Forelimb muscle (tissue), 1 donor: ENCODE measurements around the gene GPR107. TPM values are rescaled to one million over a fixed set of nuclear protein-coding genes. Genes with fewer than 3 reads are reported as not detected.

Experiments
- DNase-seq: peaks from one replicate; pipeline ENCODE4 v3.0.0-alpha.2; 2013; ENCODE audit warnings: low read depth
- polyA plus RNA-seq: library from polyadenylated mRNA; unstranded; fragments of 120-200 nt; gene quantifications from one replicate; pipeline ENCODE4 v1.2.1, GENCODE V29; 2013; ENCODE audit not compliant: insufficient read length

The GPR107 gene
- polyA plus RNA-seq, 1 donor, result 33.4 TPM

DNA sequence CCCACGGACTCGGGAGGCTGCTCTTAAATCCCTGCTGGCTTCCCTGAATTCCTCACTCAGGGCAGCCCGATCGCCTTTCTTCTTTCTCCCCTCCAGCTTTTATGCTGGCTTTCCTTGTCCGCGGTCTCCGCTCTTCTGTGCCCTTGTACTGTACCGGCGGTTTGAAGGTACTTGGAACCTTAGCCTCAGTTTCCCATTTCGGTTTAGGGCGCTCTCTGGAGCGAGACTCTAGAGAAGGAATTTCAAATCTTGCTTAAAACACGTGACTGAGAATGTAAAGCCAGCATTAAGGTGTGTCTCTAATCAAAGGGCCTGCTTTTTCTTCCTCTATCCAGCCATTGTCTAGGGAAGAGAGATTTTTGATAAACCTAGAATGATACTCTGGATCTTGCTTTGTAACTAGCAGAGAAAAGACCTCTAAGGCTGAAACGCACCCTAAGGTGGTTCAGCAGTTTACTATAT, 650 bp downstream of the GPR107 start:
- no peak for DNase-seq

DNA sequence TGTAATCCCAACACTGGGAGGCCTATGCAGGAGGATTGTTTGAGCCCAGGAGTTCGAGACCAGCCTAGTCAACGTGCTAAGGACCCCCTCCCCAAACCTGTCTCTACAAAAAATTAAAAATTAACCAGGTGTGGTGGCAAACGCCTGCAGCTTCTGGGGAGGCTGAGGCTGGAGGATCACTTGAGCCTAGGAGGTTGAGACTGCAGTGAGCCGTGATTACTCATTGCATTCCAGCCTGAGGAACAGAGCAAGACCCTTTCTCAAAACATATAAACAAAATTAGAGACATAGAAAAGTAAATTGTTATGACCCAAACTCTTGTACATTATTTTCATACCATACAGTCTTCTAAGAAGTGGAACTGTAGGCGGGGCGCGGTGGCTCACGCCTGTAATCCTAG, 1.1 kb downstream of the GPR107 start:
- DNase-seq, result no peak

DNA sequence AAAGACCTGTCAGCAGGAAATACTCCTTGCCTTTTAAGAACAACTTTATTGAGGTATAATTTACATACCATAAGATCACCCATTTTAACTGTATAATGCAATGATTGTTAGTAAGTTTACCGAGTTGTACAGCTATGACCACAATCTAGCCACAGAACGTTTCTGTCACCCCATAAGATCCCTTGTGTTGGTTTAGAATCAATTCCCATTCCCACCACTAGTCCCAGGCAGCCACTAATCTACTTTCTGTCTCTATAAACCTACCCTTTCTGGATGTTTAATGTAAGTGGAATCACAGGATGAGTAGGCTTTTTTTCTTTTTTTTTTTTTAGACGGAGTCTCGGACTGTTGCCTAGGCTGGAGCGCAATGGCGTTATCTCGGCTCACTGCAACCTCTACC, 4.4 kb downstream of the GPR107 start:
- no peak for DNase-seq

DNA sequence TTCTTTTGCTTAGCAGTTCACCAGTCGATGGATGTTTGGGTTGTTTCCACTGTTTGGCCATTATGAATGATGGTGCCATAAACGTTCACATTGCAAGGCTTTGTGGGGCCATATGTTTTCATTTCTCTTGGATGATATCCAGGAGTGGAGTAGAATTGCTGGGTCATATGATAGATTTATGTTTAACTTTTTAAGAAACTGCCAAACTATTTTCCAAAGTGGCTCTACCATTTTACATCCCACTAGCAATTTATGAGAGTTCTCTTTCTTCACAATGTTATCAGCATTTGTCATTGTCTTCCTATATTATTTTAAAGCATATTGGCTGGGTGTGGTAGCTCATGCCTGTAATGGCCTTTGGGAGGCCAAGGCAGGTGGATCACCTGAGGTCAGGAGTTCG, 5.2 kb downstream of the GPR107 start:
- no peak for DNase-seq

DNA sequence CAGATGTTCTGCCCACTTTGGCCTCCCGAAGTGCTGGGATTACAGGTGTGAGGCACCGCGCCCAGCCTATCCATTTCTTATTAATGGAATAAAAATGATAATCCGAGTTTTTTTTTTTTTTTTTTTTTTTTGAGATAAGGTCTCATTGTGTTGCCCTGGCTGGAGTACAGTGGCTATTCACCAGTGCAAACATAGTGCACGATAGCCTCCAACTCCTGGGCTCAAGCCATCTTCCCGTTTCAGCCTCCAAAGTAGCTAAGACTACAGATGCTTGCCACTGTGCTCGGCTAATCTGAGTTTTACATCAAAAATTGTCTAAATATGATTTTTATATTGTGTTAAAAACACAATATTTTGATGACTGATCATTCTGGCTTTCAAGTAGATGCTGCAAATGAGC, 6.6 kb downstream of the GPR107 start:
- no peak for DNase-seq

DNA sequence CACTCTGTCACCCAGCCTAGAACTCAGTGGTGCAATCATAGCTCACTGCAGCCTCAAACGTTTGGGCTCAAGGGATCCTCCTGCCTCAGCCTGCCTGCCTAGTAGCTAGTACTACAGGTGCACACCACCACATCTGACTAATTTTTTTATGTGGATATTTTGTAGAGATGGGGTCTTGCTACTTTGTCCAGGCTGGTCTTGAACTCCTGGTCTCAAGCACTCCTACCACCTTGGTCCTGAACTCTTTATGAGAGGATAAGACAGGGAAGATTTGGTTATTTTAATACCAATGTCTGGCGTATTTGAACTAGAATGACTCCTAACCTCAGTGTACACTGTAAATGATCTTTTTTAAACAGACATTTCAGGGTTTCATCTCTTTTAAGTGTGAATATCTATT, 9.0 kb downstream of the GPR107 start:
- no peak for DNase-seq

DNA sequence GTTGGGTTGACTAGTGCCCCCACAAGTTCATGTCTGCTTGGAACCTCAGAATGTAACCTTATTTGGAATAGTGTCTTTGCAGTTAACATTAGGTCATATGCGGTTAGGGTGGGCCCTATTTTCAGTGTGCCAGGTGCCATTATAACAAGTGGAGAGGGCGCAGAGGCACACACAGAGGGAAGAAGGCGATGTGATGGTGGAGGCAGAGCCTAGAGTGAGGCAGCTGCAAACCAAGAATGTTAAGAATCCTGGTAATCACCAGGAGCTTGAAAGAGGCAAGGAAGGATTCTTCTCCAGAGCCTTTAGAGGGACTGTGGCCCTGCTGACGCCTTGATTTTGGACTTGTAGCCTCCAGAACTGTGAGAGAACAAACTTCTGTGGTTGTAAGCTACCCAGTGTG, 10.9 kb downstream of the GPR107 start:
- no peak for DNase-seq

DNA sequence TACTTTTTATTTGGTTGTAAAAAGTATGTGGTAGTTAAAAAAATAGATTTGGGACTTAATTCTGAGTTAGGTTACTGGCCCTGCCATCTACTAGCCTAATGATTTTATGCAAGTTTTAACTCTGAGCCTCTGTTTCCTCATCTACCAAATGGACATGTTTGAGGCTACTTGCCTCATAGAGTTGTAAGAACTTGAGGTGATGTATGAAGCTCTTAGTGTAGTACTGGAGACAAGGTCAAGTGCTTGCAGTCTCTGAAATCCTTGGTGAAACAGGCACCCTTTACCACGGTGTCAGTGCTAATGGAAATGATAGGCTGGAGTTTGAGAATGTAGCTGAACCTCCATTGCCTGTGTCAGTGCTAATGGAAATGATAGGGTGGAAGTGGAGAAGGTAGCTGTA, 15.3 kb downstream of the GPR107 start:
- DNase-seq, result no peak

DNA sequence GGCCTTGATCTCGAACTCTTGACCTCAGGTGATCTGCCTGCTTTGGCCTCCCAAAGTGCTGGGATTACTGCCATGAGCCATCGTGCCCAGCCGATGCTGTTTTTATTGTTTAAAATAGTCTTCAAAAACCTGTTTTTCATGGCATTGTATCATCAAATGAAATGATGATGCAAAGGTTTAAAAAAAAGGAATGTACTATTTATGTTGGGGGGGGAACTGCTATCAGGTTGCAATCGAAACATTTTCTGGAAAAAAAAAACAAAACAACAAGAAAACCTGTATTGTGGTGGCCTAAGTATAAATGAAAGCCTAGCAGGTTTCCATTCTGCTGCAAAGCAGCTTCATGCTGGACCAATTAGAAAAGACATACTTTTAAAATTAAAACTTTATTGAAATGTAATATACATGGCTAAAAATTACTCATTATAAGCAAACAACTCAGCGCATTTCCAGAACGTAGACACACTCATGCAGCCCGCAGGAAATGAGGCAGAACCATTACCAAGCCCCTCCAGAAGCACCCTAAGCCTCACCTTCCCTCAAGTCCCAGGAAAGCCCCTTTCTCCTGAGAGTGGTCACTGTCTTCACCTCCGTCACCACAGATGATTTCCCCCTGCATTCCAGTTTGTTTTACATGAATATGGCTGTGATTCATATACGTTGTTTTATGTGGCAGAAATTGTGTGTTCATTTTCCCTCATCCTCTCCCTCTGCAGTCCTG, 19.0 kb downstream of the GPR107 start:
- no peak for DNase-seq

DNA sequence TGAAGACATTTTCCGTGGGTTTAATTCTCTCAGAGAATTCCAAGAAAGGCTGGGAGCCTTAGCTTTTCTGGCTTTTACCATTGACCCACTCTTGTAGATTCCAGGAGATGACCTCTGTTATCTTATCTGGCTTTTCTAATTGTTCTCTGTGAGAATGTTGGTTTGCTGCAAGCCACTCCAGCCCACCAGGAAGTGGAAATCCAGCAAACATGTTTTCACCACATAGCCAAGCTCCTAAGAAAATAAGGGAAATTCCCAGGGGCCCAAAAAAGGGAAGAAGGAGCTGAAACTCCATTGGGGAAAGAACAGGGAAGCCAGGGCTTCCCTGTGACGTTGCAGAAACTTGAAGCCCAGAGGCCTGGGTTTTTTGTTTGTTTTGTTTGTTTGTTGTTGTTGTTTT, 19.7 kb downstream of the GPR107 start:
- DNase-seq, result no peak

DNA sequence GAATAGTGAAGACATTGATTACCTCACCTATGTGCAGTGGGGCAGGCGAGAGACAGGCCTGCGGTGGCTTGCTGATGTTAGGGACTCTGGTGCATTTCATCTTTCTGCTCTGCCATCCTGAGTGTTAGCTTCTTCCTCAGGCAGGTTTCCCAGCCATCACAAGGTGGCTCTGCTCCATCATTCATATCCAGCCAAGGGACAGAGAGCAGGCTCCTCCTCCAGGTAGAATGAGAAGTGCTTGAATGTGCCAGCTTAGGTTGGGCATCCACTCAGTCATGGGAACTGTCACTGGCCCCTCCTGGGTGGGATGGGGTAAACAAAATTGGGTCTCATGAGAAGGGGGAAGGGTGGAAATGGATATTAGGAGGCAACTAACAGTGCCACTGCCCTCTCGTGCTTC, 24.8 kb downstream of the GPR107 start:
- DNase-seq, result no peak

DNA sequence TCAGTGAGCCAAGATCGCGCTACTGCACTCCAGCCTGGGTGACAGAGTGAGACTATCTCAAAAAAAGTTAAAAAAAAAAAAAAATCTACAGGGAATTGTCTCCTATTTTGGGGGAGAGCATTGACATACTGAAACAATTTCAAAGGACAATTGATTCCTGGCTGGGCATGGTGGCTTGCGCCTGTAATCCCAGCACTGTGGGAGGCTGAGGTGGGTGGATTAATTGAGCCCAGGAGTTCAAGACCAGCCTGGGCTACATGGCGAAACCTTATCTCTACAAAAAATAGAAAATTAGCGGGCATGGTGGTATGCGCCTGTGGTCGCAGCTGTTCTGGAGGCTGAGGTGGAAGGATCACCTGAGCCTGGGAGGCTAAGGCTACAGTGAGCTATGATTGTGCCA, 30.6 kb downstream of the GPR107 start:
- no peak for DNase-seq

DNA sequence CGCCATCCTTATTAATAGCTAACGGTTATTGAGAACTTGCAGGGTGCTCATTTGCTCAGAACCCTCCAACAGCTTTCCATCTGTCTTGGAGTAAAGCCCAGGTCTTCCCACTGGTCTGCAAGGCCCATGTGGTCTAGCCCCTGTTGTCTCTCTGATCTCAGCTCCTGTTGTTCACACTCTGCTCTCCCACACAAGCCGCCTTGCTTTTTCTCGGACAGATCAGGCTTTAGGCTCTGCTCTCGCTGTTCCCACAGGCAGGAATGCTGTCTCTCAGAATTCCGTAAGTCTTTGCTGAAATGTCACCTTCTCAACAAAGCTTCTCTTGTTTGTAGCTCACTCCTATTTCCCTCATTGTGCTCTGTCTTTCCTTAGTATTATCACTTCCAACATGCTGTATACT, 34.3 kb downstream of the GPR107 start:
- no peak for DNase-seq

DNA sequence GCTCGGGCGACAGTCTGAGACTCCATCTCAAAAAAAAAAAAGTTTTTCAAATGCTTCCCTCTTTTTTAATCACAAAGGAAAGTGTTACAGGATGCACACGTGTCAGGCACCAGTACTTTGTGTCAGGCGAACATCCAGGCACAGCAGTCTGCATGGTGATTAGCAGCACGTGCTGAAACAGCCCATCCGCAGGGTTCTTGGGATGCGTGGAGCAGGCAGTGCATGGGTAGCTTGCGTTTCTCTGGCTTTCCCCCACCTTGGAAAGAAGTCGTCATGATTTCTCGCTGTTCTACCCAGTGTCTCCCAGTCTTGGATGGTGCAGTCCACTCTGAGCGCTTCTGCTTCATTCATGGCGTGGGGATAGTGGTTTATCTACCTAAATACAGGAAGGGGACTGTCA, 35.4 kb downstream of the GPR107 start:
- no peak for DNase-seq

DNA sequence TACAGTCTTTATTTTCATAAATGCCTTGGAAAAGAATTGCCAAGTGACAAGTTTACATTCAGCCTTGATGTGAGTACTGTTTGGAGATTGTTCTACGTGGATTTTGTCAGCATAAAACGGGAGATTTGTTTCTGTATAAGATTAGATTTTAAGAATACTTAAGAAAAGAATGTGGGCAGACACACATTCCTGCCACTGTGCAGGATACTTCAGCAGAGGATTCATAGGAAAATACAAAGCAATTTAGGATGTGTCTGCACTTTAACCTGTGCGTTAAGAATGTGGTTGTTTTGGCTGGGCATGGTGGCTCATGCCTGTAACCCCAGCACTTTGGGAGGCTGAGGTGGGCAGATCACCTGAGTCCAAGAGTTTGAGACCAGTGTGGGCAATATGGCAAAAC, 37.2 kb downstream of the GPR107 start:
- DNase-seq, result no peak

DNA sequence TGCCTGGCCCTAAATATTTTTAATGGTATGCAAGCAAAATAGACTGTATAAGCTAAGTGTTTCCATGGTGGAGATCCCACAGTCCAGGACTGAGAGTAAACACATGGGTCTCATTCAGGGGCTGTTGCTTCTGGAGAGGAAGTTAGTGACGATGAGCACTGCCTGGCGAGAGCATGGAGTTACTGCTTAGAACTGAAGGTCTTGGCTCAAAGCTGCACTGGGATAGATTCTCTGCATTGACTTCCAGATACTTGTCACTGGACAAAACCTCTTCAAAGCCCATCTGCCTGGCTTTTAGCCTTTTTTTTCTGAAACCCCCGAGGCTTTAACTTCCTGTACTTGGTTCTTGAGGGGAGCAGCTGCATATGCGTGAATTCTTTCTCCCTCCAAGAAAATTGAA, 39.2 kb downstream of the GPR107 start:
- DNase-seq, result peak; percentile 89

DNA sequence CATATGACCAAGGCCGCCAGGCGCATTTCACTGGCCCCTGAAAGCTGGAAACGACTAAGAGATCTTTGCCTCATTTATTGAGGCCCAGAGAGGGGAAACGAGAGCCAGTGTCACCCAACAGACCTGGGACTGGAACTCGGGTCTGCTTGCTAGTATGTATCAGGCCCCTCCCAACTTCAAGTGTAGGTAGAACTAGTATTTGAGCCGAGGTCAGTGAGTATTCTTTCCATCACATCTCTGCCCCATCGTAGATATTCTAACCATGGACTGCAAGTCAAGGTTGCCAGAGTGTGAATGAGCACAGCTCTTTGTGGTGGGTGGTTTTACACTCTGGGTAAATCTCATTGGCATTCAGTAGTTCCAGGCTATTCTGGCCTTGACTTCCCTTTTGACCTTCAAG, 42.2 kb downstream of the GPR107 start:
- no peak for DNase-seq

DNA sequence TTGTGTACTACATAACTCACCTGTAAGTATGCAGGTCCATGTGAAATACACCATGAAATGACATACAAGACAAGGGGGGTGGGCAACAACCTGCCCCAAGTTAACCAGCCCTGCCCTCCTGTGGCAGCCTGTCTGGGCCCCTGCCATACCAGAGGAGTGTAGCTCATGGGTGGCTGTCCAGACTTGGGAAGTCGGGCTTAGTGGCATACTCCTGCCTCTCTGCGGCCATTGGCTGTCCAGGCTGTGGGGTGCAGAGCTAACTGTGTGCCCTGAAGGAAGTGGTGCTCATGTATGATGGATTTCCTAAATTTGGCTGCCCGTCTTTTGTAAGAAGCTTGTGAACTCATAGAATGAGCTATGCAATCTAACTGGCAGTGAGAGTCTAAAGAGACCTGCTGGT, 47.0 kb downstream of the GPR107 start:
- DNase-seq, result no peak

DNA sequence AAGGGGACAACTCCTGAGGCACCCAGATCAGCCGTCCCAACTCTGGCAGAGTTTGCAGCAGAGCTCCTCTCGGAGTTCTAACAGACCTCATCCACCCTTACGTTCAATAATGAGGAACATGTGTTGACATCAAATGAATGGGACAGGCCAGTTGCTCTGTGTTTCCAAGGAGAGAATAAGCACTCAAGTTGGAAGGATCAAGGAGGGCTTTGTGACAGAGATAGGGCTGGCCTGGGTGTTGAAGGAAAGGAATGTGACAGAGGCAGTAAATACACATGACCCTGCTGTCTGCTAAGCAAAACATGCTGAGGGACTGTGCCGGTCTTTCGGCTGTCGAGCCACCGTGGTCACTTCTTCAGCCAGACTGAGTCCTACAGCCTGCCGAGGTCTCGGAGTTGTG, 48.2 kb downstream of the GPR107 start:
- DNase-seq, result no peak

DNA sequence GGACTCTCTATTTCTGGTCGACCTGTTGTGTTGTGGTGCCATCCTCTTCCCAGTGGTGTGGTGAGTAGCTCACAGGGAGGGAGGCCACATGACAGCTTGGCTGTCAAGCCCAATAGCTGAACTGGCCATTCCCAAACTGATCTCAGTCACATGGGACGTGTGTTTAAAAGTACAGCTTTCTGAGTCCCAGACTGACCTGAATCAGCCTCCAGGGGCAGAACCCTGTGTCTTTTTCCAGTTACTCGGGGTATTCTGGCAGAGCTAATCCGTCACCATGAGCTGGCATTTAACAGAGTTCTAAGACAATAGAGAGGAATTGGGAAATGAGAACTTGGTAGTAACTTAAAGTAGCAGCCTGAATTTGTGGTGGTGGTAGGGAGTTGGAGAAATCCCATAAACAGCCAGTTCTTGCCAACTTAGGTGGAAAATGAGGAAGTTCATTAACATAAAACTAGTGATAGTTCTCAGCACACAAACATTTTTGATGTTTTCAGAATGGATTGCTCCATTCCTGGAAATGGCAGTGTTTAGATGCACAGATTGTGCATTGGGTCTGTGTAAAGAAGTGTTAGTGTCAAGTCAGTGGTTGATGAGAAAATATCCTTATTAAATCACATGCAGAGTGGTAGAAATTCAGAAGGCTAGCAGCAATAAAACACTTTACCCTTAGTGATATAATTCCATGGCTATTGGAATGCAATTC, 50.9 kb downstream of the GPR107 start:
- no peak for DNase-seq

DNA sequence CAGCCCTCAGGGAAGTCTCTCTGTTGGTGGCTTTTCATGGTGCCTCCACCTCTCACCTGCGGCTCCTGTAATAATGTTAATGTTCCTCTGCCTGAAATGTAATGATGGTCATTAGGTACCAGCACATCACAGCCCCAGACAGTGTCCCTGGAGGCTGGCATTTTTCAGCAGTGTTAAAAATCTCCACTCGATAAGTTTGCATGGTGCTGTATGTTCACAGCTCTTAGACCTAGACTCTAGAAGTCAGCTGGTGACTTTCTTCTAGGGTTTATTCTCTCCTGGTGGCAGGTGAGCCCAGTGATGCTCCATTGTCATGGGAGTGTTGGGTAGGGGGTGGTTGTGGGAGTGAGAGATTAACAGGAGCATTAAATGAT, 53.1 kb downstream of the GPR107 start:
- DNase-seq, result no peak

DNA sequence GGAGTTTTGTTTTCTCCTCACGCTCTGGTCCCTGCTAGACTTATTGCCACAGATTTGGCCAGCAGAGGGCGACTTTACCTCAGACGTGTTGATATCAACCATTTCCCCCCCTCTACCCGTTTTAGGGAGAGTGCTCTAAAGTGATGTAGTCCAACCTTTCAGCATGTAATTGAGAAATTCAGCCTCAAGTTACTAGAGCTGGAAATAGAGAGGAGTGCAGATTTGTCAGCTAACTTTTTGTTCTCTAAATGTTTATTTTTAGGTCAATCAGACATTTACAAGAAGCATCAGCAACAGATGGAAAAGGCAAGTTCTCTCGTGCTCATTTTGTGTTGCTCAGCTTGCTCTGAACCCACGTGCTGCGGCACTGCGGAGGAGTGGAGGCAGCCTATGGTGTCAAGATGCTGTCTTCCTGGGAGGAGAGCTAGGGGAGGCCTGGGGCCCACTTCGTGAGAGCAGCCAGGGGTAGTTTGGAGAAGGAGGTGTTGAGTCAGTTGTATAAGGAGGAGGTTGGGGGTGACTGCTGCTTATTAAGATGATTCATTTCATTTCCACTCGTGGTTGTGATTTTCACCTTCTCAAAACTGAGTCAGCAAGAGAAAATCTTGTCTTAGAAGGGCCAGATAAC, 53.6 kb downstream of the GPR107 start:
- peak; percentile 56 for DNase-seq

DNA sequence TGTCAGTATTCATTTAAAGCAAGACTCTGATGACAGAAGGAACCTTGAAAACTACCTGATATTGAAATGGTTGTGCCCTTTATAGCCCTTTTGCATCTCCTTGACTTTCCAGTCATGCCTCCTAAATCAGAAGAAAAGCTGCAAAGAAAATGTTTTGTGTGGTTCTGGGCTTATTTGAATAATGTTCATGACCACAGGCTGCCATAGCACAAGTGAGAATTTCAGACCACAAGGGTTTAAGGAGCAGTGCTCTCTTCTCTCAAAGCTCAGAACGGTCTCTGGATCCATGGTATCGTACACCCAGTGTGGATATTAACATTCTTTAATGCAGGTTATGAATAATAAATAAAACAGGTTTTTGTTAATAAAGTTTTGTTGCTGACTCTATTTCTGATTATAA, 54.2 kb downstream of the GPR107 start:
- DNase-seq, result no peak
